HepG2 (cell line): Measurements from ENCODE around the gene TSPYL1. TPM values are rescaled to one million over a fixed set of nuclear protein-coding genes. Genes with fewer than 3 reads are reported as not detected.

Source experiments
- ATAC-seq: fragments of 200-7000 bp; cut with Tn5 transposase; 3 replicates; pipeline ENCODE4 v1.9.1; 2020; ENCODE audit warnings: mild to moderate bottlenecking, moderate library complexity
- BruUV-seq: library from RNA; stranded (reverse); fragments of 400-500 nt; replicated peaks from 2 replicates; lab custom pipeline; 2021; lab: Mats Ljungman, UMichigan
- CTCF ChIA-PET: fragments of 300-600 bp; formaldehyde crosslinking; extraction: SDS; loops from one replicate; lab custom pipeline; 2021; ENCODE audit warnings: low total read pairs, inconsistent platforms, low intra/inter-chr PET ratio; lab: Yijun Ruan, JAX
- POLR2A ChIA-PET: fragments of 350-600 bp; sonication (Branson Sonifier 250); formaldehyde crosslinking; loops from one replicate; lab custom pipeline; 2020; ENCODE audit warnings: antibody characterized with exemption, inconsistent platforms; lab: Yijun Ruan, JAX
- DNase-seq: peaks from one replicate; pipeline ENCODE4 v3.0.0-alpha.2; 2015; ENCODE audit warnings: low spot score
- FAIRE-seq: peaks from 3 replicates; lab custom pipeline; 2011; peaks lifted over from hg19 to GRCh38; lab: Jason Lieb, UNC
- H2AFZ ChIP-seq: one replicate; pipeline ENCODE4 v1.6.1; 2011; ENCODE audit warnings: low read length, inconsistent platforms
- H3K27ac ChIP-seq: fragments of 300-600 bp; 3 replicates; pipeline ENCODE4 v1.8.0; 2011; ENCODE audit warnings: mixed run types, mild to moderate bottlenecking, mixed read lengths, low read length, inconsistent platforms; ENCODE audit not compliant: insufficient read depth; ENCODE audit errors: extremely low read length
- H3K27me3 ChIP-seq, 2 experiments: fragments of 200-600 bp in 1 of 2; 2 replicates in 1 of 2; 3 replicates in 1 of 2; pipeline versions ENCODE4 v1.6.0 to v1.8.0; 2011; ENCODE audit warnings: low read length in 2 of 2, mild to moderate bottlenecking in 2 of 2, moderate library complexity in 2 of 2, inconsistent platforms in 1 of 2; ENCODE audit not compliant: insufficient read depth in 2 of 2, control insufficient read depth in 1 of 2
- H3K36me3 ChIP-seq, 2 experiments: fragments of 200-600 bp in 1 of 2; replicated peaks in 1 of 2; 2 replicates in 1 of 2; 3 replicates in 1 of 2; pipeline versions ENCODE4 v1.5.1 to v1.8.0; 2011; ENCODE audit warnings: low read length in 2 of 2, inconsistent platforms in 1 of 2; ENCODE audit not compliant: insufficient read depth in 2 of 2, control insufficient read depth in 1 of 2
- H3K4me1 ChIP-seq: 2 replicates; pipeline ENCODE4 v1.5.1; 2012; ENCODE audit warnings: low read length, inconsistent platforms; ENCODE audit not compliant: insufficient read depth
- H3K4me2 ChIP-seq: 2 replicates; pipeline ENCODE4 v1.6.0; 2011; ENCODE audit warnings: low read depth, low read length, inconsistent platforms
- H3K4me3 ChIP-seq, 3 experiments: fragments of 200-600 bp in 1 of 3; sonication (generic), shearing (Covaris generic) in 1 of 3; replicated peaks in 1 of 3; 2 replicates each; pipeline ENCODE4 v1.5.1; 2011 to 2016; ENCODE audit warnings: low read length in 3 of 3, inconsistent platforms in 2 of 3, low read depth in 2 of 3, mild to moderate bottlenecking in 2 of 3, control low read depth in 1 of 3, mixed read lengths in 1 of 3; ENCODE audit not compliant: insufficient read depth in 1 of 3
- H3K79me2 ChIP-seq: one replicate; pipeline ENCODE4 v1.6.1; 2011; ENCODE audit warnings: low read length, inconsistent platforms; ENCODE audit not compliant: insufficient read depth
- H3K9ac ChIP-seq: 2 replicates; pipeline ENCODE4 v1.6.0; 2011; ENCODE audit warnings: mild to moderate bottlenecking, low read depth, low read length, inconsistent platforms; ENCODE audit not compliant: insufficient read depth
- H3K9me3 ChIP-seq: 2 replicates; pipeline ENCODE4 v1.5.1; 2012; ENCODE audit warnings: mild to moderate bottlenecking, low read length
- H4K20me1 ChIP-seq: 2 replicates; pipeline ENCODE4 v1.6.0; 2011; ENCODE audit warnings: inconsistent platforms, mild to moderate bottlenecking, low read length, moderate library complexity; ENCODE audit not compliant: insufficient read depth
- BCL6 ChIP-seq: IDR thresholded peaks from 2 replicates; pipeline ENCODE4 v1.6.1; 2016; ENCODE audit warnings: missing genetic modification reagents, missing compliant biosample characterization
- BRF2 ChIP-seq: sonication (generic); formaldehyde crosslinking; IDR thresholded peaks from 2 replicates; pipeline ENCODE4 v1.8.1; 2022; ENCODE audit warnings: mild to moderate bottlenecking, missing genetic modification reagents
- CHCHD3 ChIP-seq: sonication (generic); formaldehyde crosslinking; IDR thresholded peaks from 2 replicates; pipeline ENCODE4 v1.8.0; 2022; ENCODE audit warnings: mild to moderate bottlenecking, missing genetic modification reagents, moderate library complexity
- GRHL1 ChIP-seq: sonication (generic); formaldehyde crosslinking; conservative IDR thresholded peaks from 2 replicates; pipeline ENCODE4 v1.8.0; 2022; ENCODE audit warnings: missing genetic modification reagents
- HNF1A ChIP-seq, 2 experiments: sonication (generic) in 1 of 2; formaldehyde crosslinking in 1 of 2; IDR thresholded peaks; 2 replicates each; pipeline versions ENCODE4 v1.4.0 to v1.6.1; 2016 to 2020; ENCODE audit warnings: borderline replicate concordance in 1 of 2, low read depth in 1 of 2, mild to moderate bottlenecking in 1 of 2, missing genetic modification reagents in 1 of 2
- REXO4 ChIP-seq: sonication (generic); formaldehyde crosslinking; IDR thresholded peaks from 2 replicates; pipeline ENCODE4 v1.8.0; 2022; ENCODE audit warnings: missing genetic modification reagents, mild to moderate bottlenecking, borderline replicate concordance
- ZFP90 ChIP-seq: sonication (generic); formaldehyde crosslinking; IDR thresholded peaks from 2 replicates; pipeline ENCODE4 v1.8.0; 2022; ENCODE audit warnings: missing genetic modification reagents, mild to moderate bottlenecking, inconsistent platforms, borderline replicate concordance
- ZNF576 ChIP-seq: sonication (generic); formaldehyde crosslinking; IDR thresholded peaks from 2 replicates; pipeline ENCODE4 v1.4.0; 2020; ENCODE audit warnings: mild to moderate bottlenecking, missing genetic modification reagents
- WGBS: methylation state at CpG from one replicate; pipeline ENCODE4 v1.1.6; 2017; ENCODE audit warnings: low lambda C conversion rate; 5-methylcytosine and 5-hydroxymethylcytosine counted together
- in situ Hi-C: cut with HindIII; loops from 2 replicates; pipeline ENCODE4 v1.10.0; 2017; ENCODE audit warnings: low pct_unique_long_range_greater_than_20kb; ENCODE audit not compliant: extremely low pct_ligation_motif_present
- intact Hi-C: fragments of 100-400 bp; cut with micrococcal nuclease; formaldehyde crosslinking; loops from one replicate; pipeline ENCODE4 v1.10.0; 2022; ENCODE audit not compliant: unreplicated experiment
- polyA plus RNA-seq, 8 experiments: library from polyadenylated mRNA; depleted of rRNA in 3 of 8; stranded (reverse) in 7 of 8; unstranded in 1 of 8; fragments of >200 nt; fragmentation: Illumina TruSeq in 4 of 8; extraction: Trizol in 4 of 8; gene quantifications; 2 replicates each; pipeline versions ENCODE4 v1.2.1 to v1.2.3, GENCODE V29; 2011 to 2016; ENCODE audit warnings: low read depth in 4 of 8, missing spikeins in 1 of 8, mixed read lengths in 1 of 8; ENCODE audit not compliant: insufficient read depth in 1 of 8
- total RNA-seq, 5 experiments: library from RNA; depleted of rRNA; stranded (reverse); fragments of >200 nt; fragmentation: Illumina TruSeq; extraction: Trizol; gene quantifications; 2 replicates each; pipeline ENCODE4 v1.2.3, GENCODE V29; 2016; ENCODE audit warnings: low read depth in 1 of 5

TSPYL1 gene
- total and polyA plus RNA-seq, 2 of the 13 experiments (the other 11 are each of a cell fraction or from before 2014, with no cell fraction given): 28.3 to 93.0 TPM

GRCh38 chr6:116329156-116329555 is 49.4 kb upstream of the TSPYL1 start:
- Histone ChIP-seq H3K79me2 (no peaks in the 10 kb centered on the region), H3K27me3 (no peaks in the 10 kb centered on the region), H3K27ac (no peak overlapping the region), H3K9me3 (no peaks in the 10 kb centered on the region), H3K9ac (no peak overlapping the region), H4K20me1 (no peaks in the 10 kb centered on the region), H2AFZ (no peak overlapping the region), H3K4me1 (peaks cover 20% of the 10 kb centered on the region), H3K4me3 (no peak overlapping the region), H3K4me2 (no peak overlapping the region), H3K36me3 (no peaks in the 10 kb centered on the region)
- FAIRE-seq (no peak), DNase-seq (no peak), ATAC-seq (no peak)
- no TSS peak for BruUV-seq
- intact Hi-C loops: no loop called here
- TF ChIP-seq ZNF576 (CRISPR knock-in tag): no peak
- TF ChIP-seq, all 625 proteins: peak for 0
- CTCF ChIA-PET: no interaction called here
- in situ Hi-C loops: no loop called here
- POLR2A ChIA-PET: no interaction called here

- intact Hi-C loops (no loop called here), in situ Hi-C loops (no loop called here)
- Histone ChIP-seq H2AFZ (no peak overlapping the region), H3K27ac (no peak overlapping the region), H3K4me2 (no peak overlapping the region), H3K4me1 (peaks cover 20% of the 10 kb centered on the region), H3K36me3 (no peaks in the 10 kb centered on the region), H3K27me3 (no peaks in the 10 kb centered on the region), H3K9ac (no peak overlapping the region), H3K4me3 (no peak overlapping the region), H3K9me3 (no peaks in the 10 kb centered on the region), H3K79me2 (no peaks in the 10 kb centered on the region), H4K20me1 (no peaks in the 10 kb centered on the region)
- FAIRE-seq (no peak), DNase-seq (no peak), ATAC-seq (no peak)
- BruUV-seq: no TSS peak
- ChIA-PET POLR2A (no interaction called here), CTCF (no interaction called here)
- 94% methylated on average over 1 of the region's 1 CpG for WGBS
- TF ChIP-seq GRHL1 (CRISPR knock-in tag): no peak
- no peak for TF ChIP-seq BCL6 (CRISPR knock-in tag)
- no peak for TF ChIP-seq HNF1A (IDR thresholded peaks at IDR 0.05; ENCODE audit: low read depth)
- no peak for TF ChIP-seq HNF1A (CRISPR knock-in tag; IDR thresholded peaks at IDR 0.05; ENCODE audit: borderline replicate concordance)
- TF ChIP-seq CHCHD3 (CRISPR knock-in tag): no peak
- TF ChIP-seq ZFP90: no peak
- TF ChIP-seq REXO4 (CRISPR knock-in tag): no peak
- no peak for TF ChIP-seq BRF2 (CRISPR knock-in tag)
Observed at GRCh38 chr6:116328528-116328903, 48.8 kb upstream of the TSPYL1 start.
